H9 (cell line): ENCODE data around the gene AQP2. TPM values are rescaled to one million over a fixed set of nuclear protein-coding genes. Genes with fewer than 3 reads are reported as not detected.

Experiments
- DNase-seq: peaks from one replicate; pipeline ENCODE4 v3.0.0-alpha.2; 2017
- H2AFZ ChIP-seq: one replicate; pipeline ENCODE4 v1.6.1; 2013; ENCODE audit warnings: mild to moderate bottlenecking, low read length, control low read depth, moderate library complexity
- H2AK5ac ChIP-seq: 2 replicates; pipeline ENCODE4 v1.6.1; 2013; ENCODE audit warnings: low read length, control low read depth, mixed read lengths; ENCODE audit not compliant: insufficient read length
- H2BK120ac ChIP-seq: one replicate; pipeline ENCODE4 v1.6.1; 2013; ENCODE audit warnings: low read depth, mild to moderate bottlenecking, low read length, control low read depth, inconsistent platforms; ENCODE audit not compliant: poor library complexity, severe bottlenecking
- H2BK12ac ChIP-seq: 2 replicates; pipeline ENCODE4 v1.6.1; 2013; ENCODE audit warnings: low read length, control low read depth, mixed read lengths, low read depth; ENCODE audit not compliant: insufficient read length
- H2BK15ac ChIP-seq: 2 replicates; pipeline ENCODE4 v1.6.1; 2013; ENCODE audit warnings: low read depth, low read length, control low read depth
- H2BK20ac ChIP-seq: one replicate; pipeline ENCODE4 v1.6.1; 2013; ENCODE audit warnings: low read depth, mild to moderate bottlenecking, low read length, control low read depth, inconsistent platforms; ENCODE audit not compliant: poor library complexity, severe bottlenecking
- H2BK5ac ChIP-seq: 2 replicates; pipeline ENCODE4 v1.6.1; 2013; ENCODE audit warnings: low read length, control low read depth, mixed read lengths; ENCODE audit not compliant: insufficient read length
- H3K14ac ChIP-seq: 2 replicates; pipeline ENCODE4 v1.6.1; 2013; ENCODE audit warnings: low read length, control low read depth; ENCODE audit not compliant: insufficient read depth
- H3K18ac ChIP-seq: 2 replicates; pipeline ENCODE4 v1.6.1; 2013; ENCODE audit warnings: low read depth, mild to moderate bottlenecking, mixed read lengths, low read length, control low read depth; ENCODE audit not compliant: insufficient read length
- H3K23ac ChIP-seq: 2 replicates; pipeline ENCODE4 v1.6.1; 2013; ENCODE audit warnings: low read length, control low read depth, mixed read lengths, low read depth; ENCODE audit not compliant: insufficient read length
- H3K23me2 ChIP-seq: 2 replicates; pipeline ENCODE4 v1.6.1; 2013; ENCODE audit warnings: low read depth, mild to moderate bottlenecking, mixed read lengths, low read length, control low read depth; ENCODE audit not compliant: insufficient read length, poor library complexity, severe bottlenecking
- H3K27ac ChIP-seq: 2 replicates; pipeline ENCODE4 v1.5.1; 2013; ENCODE audit warnings: low read length, control low read depth, mixed read lengths, low read depth; ENCODE audit not compliant: insufficient read length
- H3K27me3 ChIP-seq: 2 replicates; pipeline ENCODE4 v1.6.1; 2013; ENCODE audit warnings: low read length, control low read depth, inconsistent platforms; ENCODE audit not compliant: insufficient read depth
- H3K4ac ChIP-seq: 2 replicates; pipeline ENCODE4 v1.6.1; 2013; ENCODE audit warnings: low read depth, mild to moderate bottlenecking, control low read depth, inconsistent platforms, low read length, moderate library complexity
- H3K4me1 ChIP-seq: 2 replicates; pipeline ENCODE4 v1.6.1; 2013; ENCODE audit warnings: low read length, control low read depth, inconsistent platforms; ENCODE audit not compliant: insufficient read depth
- H3K4me2 ChIP-seq: 2 replicates; pipeline ENCODE4 v1.6.1; 2013; ENCODE audit warnings: low read length, control low read depth, mixed read lengths; ENCODE audit not compliant: insufficient read length, insufficient read depth
- H3K56ac ChIP-seq: 2 replicates; pipeline ENCODE4 v1.6.1; 2013; ENCODE audit warnings: low read depth, mild to moderate bottlenecking, mixed read lengths, low read length, control low read depth; ENCODE audit not compliant: insufficient read length
- H3K79me1 ChIP-seq: 2 replicates; pipeline ENCODE4 v1.6.1; 2013; ENCODE audit warnings: low read depth, mild to moderate bottlenecking, moderate library complexity, low read length, control low read depth, inconsistent platforms; ENCODE audit not compliant: insufficient read depth, poor library complexity, severe bottlenecking
- H3K79me2 ChIP-seq: 2 replicates; pipeline ENCODE4 v1.6.1; 2013; ENCODE audit warnings: low read length, control low read depth, inconsistent platforms; ENCODE audit not compliant: insufficient read depth
- H3K9ac ChIP-seq: 2 replicates; pipeline ENCODE4 v1.6.1; 2013; ENCODE audit warnings: low read length, control low read depth, mixed read lengths; ENCODE audit not compliant: insufficient read length; ENCODE audit errors: extremely low read depth
- H3K9me3 ChIP-seq: one replicate; pipeline ENCODE4 v1.6.1; 2013; ENCODE audit warnings: low read depth, low read length, inconsistent platforms; ENCODE audit not compliant: control insufficient read depth
- H3T11ph ChIP-seq: one replicate; pipeline ENCODE4 v1.6.1; 2013; ENCODE audit warnings: mild to moderate bottlenecking, low read length, control low read depth, inconsistent platforms
- H4K20me1 ChIP-seq: one replicate; pipeline ENCODE4 v1.6.1; 2013; ENCODE audit not compliant: control insufficient read depth, insufficient read length, insufficient read depth
- H4K5ac ChIP-seq: 2 replicates; pipeline ENCODE4 v1.6.1; 2013; ENCODE audit warnings: low read depth, mild to moderate bottlenecking, mixed read lengths, low read length, control low read depth; ENCODE audit not compliant: insufficient read length
- H4K8ac ChIP-seq: replicated peaks from 2 replicates; pipeline ENCODE4 v1.6.1; 2013; ENCODE audit warnings: low read length, control low read depth, mixed read lengths, low read depth; ENCODE audit not compliant: insufficient read length
- H4K91ac ChIP-seq: 2 replicates; pipeline ENCODE4 v1.6.1; 2013; ENCODE audit warnings: low read depth, mild to moderate bottlenecking, moderate library complexity, mixed read lengths, low read length, control low read depth; ENCODE audit not compliant: insufficient read length
- H3K27ac Mint-ChIP-seq, 3 experiments: 2 replicates in 2 of 3; 3 replicates in 1 of 3; pipeline ENCODE4 v1.8.0; 2020 to 2021; ENCODE audit warnings: mixed read lengths in 3 of 3, mild to moderate bottlenecking in 1 of 3, moderate library complexity in 1 of 3
- H3K27me3 Mint-ChIP-seq: 2 replicates; pipeline ENCODE4 v1.8.0; 2021; ENCODE audit warnings: low read depth, mild to moderate bottlenecking, moderate library complexity, mixed read lengths
- H3K36me3 Mint-ChIP-seq, 3 experiments: 2 replicates in 2 of 3; 3 replicates in 1 of 3; pipeline ENCODE4 v1.8.0; 2020 to 2021; ENCODE audit warnings: low read depth in 3 of 3, mixed read lengths in 3 of 3; ENCODE audit not compliant: insufficient read depth in 1 of 3
- H3K4me1 Mint-ChIP-seq, 2 experiments: 2 replicates each; pipeline ENCODE4 v1.8.0; 2020; ENCODE audit warnings: mixed read lengths in 2 of 2
- H3K4me3 Mint-ChIP-seq, 2 experiments: 2 replicates in 1 of 2; 3 replicates in 1 of 2; pipeline ENCODE4 v1.8.0; 2020 to 2021; ENCODE audit warnings: mild to moderate bottlenecking in 2 of 2, mixed read lengths in 2 of 2, moderate library complexity in 1 of 2
- H3K9me3 Mint-ChIP-seq, 2 experiments: 2 replicates in 1 of 2; 3 replicates in 1 of 2; pipeline ENCODE4 v1.8.0; 2020; ENCODE audit warnings: mild to moderate bottlenecking in 2 of 2, mixed read lengths in 2 of 2, moderate library complexity in 1 of 2
- CTCF ChIP-seq: fragments of 200-600 bp; sonication (generic); conservative IDR thresholded peaks from 3 replicates; pipeline ENCODE4 v1.8.0; 2021; ENCODE audit warnings: antibody characterized with exemption, mild to moderate bottlenecking
- WGBS: extraction: QIAGEN DNeasy Blood & Tissue Kit; methylation state at CpG from one replicate; pipeline ENCODE4 v1.1.7; 2013; ENCODE audit warnings: missing lambda C conversion rate, low lambda C conversion rate, mixed read lengths; ENCODE audit not compliant: insufficient read length; ENCODE audit errors: extremely low coverage; 5-methylcytosine and 5-hydroxymethylcytosine counted together
- total RNA-seq: library from RNA; stranded (reverse); gene quantifications from 2 replicates; pipeline ENCODE4 v1.2.1, GENCODE V29; 2021

The AQP2 gene
- total RNA-seq, 1 experiment from 2014 or later = not detected

GRCh38 chr12:50003595-50003994 is 53.1 kb downstream of the AQP2 start:
- H3K4me3 Mint-ChIP-seq = no peak overlapping the region

More at GRCh38 chr12:50003595-50003994, 53.1 kb downstream of the AQP2 start:
- H2BK12ac ChIP-seq = no peak overlapping the region
- no peaks in the 10 kb centered on the region for H4K20me1 ChIP-seq
- H3K27ac Mint-ChIP-seq = no peak overlapping the region
- DNase-seq = no peak
- H3K9ac ChIP-seq = no peak overlapping the region
- H3K23ac ChIP-seq = no peak overlapping the region
- H4K5ac ChIP-seq = no peak overlapping the region
- no peak overlapping the region for H3K4me2 ChIP-seq
- H3K9me3 ChIP-seq = no peaks in the 10 kb centered on the region
- no peak overlapping the region for H4K8ac ChIP-seq
- WGBS = no CpG with 5 or more reads among the region's 2 CpGs
- no peak overlapping the region for H4K91ac ChIP-seq
- H2BK20ac ChIP-seq = no peak overlapping the region
- no peaks in the 10 kb centered on the region for H3K27me3 Mint-ChIP-seq
- H3K27ac ChIP-seq = no peak overlapping the region
- H3K79me2 ChIP-seq = no peaks in the 10 kb centered on the region
- H3K9me3 Mint-ChIP-seq = no peaks in the 10 kb centered on the region
- no peak overlapping the region for H3K14ac ChIP-seq
- no peak overlapping the region for H3K18ac ChIP-seq
- H2BK5ac ChIP-seq = no peak overlapping the region
- no peak for TF ChIP-seq CTCF
- no peak overlapping the region for H3T11ph ChIP-seq
- no peaks in the 10 kb centered on the region for H3K27me3 ChIP-seq
- no peak overlapping the region for H2AFZ ChIP-seq
- no peaks in the 10 kb centered on the region for H3K4me1 Mint-ChIP-seq
- H3K36me3 Mint-ChIP-seq = peaks cover 21 to 69% (median 64%) of the 10 kb centered on the region in 3 experiments; a peak in 6 of 7 replicates
- peaks cover 3% of the 10 kb centered on the region for H3K79me1 ChIP-seq
- no peak overlapping the region for H2BK15ac ChIP-seq
- no peak overlapping the region for H2BK120ac ChIP-seq
- H3K4me1 ChIP-seq = no peaks in the 10 kb centered on the region
- no peaks in the 10 kb centered on the region for H3K23me2 ChIP-seq
- no peak overlapping the region for H2AK5ac ChIP-seq
- H3K4ac ChIP-seq = no peak overlapping the region
- H3K56ac ChIP-seq = no peak overlapping the region
